GM12878 (cell line): Measurements from ENCODE around the gene C10orf71. TPM values are rescaled to one million over a fixed set of nuclear protein-coding genes. Genes with fewer than 3 reads are reported as not detected.

ENCODE experiments used
- ATAC-seq: fragments of 200-7000 bp; cut with Tn5 transposase; 3 replicates; pipeline ENCODE4 v1.9.1; 2020; ENCODE audit warnings: mild to moderate bottlenecking, moderate library complexity
- BruUV-seq: library from RNA; stranded (reverse); fragments of 400-500 nt; replicated peaks from 2 replicates; lab custom pipeline; 2021; lab: Mats Ljungman, UMichigan
- CTCF ChIA-PET: fragments of 300-600 bp; sonication (Branson Sonifier 250); formaldehyde crosslinking; extraction: SDS; loops from one replicate; lab custom pipeline; 2021; ENCODE audit warnings: inconsistent platforms; lab: Yijun Ruan, JAX
- POLR2A ChIA-PET: fragments of 350-600 bp; formaldehyde crosslinking; extraction: SDS; loops from one replicate; lab custom pipeline; 2021; ENCODE audit warnings: inconsistent platforms; lab: Charles Lee
- RAD21 ChIA-PET: fragments of 300-600 bp; sonication (Branson Sonifier 250); formaldehyde crosslinking; loops from one replicate; lab custom pipeline; 2023; ENCODE audit warnings: antibody characterized with exemption; ENCODE audit not compliant: unreplicated experiment; lab: Charles Lee
- SMC1A ChIA-PET: fragments of 300-600 bp; sonication (Branson Sonifier 250); formaldehyde crosslinking; loops from one replicate; lab custom pipeline; 2023; ENCODE audit not compliant: unreplicated experiment, uncharacterized antibody; lab: Charles Lee
- DNase-seq: peaks from one replicate; pipeline ENCODE4 v3.0.0-alpha.2; 2011; ENCODE audit warnings: low read depth, low spot score
- FAIRE-seq: peaks from 3 replicates; lab custom pipeline; 2011; peaks lifted over from hg19 to GRCh38; lab: Jason Lieb, UNC
- H2AFZ ChIP-seq: 2 replicates; pipeline ENCODE4 v1.6.0; 2011; ENCODE audit warnings: low read depth, low read length, control low read depth; ENCODE audit not compliant: control insufficient read depth
- H3K27ac ChIP-seq: 2 replicates; pipeline ENCODE4 v1.5.1; 2011; ENCODE audit warnings: control low read depth; ENCODE audit not compliant: control insufficient read depth, insufficient read depth
- H3K27me3 ChIP-seq, 2 experiments: replicated peaks in 1 of 2; 2 replicates each; pipeline versions ENCODE4 v1.6.0 to v1.6.1; 2011; ENCODE audit warnings: low read length in 1 of 2; ENCODE audit not compliant: control insufficient read depth in 2 of 2, insufficient read depth in 2 of 2
- H3K36me3 ChIP-seq, 2 experiments: 2 replicates each; pipeline ENCODE4 v1.5.1; 2011; ENCODE audit warnings: low read length in 1 of 2; ENCODE audit not compliant: control insufficient read depth in 2 of 2, insufficient read depth in 2 of 2
- H3K4me1 ChIP-seq: 2 replicates; pipeline ENCODE4 v1.6.1; 2011; ENCODE audit warnings: mild to moderate bottlenecking, low read length, moderate library complexity, mixed read lengths; ENCODE audit not compliant: control insufficient read depth, insufficient read depth
- H3K4me2 ChIP-seq: 2 replicates; pipeline ENCODE4 v1.6.0; 2011; ENCODE audit warnings: control low read depth; ENCODE audit not compliant: control insufficient read depth, insufficient read depth
- H3K4me3 ChIP-seq: fragments of 200-600 bp; sonication (generic); 2 replicates; pipeline ENCODE4 v1.5.1; 2016
- H3K79me2 ChIP-seq: 2 replicates; pipeline ENCODE4 v1.6.0; 2011; ENCODE audit warnings: low read length; ENCODE audit not compliant: control insufficient read depth, insufficient read depth
- H3K9ac ChIP-seq: 2 replicates; pipeline ENCODE4 v1.8.0; 2011; ENCODE audit warnings: low read length, control low read depth, mixed read lengths; ENCODE audit not compliant: control insufficient read depth, insufficient read depth
- H3K9me3 ChIP-seq: replicated peaks from 3 replicates; pipeline ENCODE4 v1.5.1; 2011; ENCODE audit warnings: mild to moderate bottlenecking, low read length; ENCODE audit not compliant: control insufficient read depth, insufficient read depth
- H4K20me1 ChIP-seq: 2 replicates; pipeline ENCODE4 v1.6.0; 2011; ENCODE audit not compliant: control insufficient read depth, insufficient read depth
- BACH1 ChIP-seq: fragments of 450-650 bp; IDR thresholded peaks from 2 replicates; pipeline ENCODE4 v1.6.1; 2017; ENCODE audit warnings: mild to moderate bottlenecking, borderline replicate concordance
- FOS ChIP-seq: IDR thresholded peaks from 3 replicates; pipeline ENCODE4 v1.6.1; 2011; ENCODE audit warnings: borderline replicate concordance; ENCODE audit not compliant: insufficient read length; ENCODE audit errors: extremely low read depth
- GATAD2B ChIP-seq: fragments of 450-650 bp; conservative IDR thresholded peaks from 2 replicates; pipeline ENCODE4 v1.6.1; 2017; ENCODE audit warnings: low read depth, mild to moderate bottlenecking, moderate library complexity
- IKZF2 ChIP-seq, 2 experiments: fragments of 450-650 bp; IDR thresholded peaks; 2 replicates each; pipeline ENCODE4 v1.6.1; 2017; ENCODE audit warnings: mild to moderate bottlenecking in 2 of 2, moderate library complexity in 2 of 2
- NFYA ChIP-seq: IDR thresholded peaks from 2 replicates; pipeline ENCODE4 v1.6.1; 2011; ENCODE audit warnings: low read depth, mild to moderate bottlenecking, low read length, improper control_type of control experiment, borderline replicate concordance
- SRF ChIP-seq, 2 experiments: IDR thresholded peaks; 2 replicates each; pipeline ENCODE4 v1.6.1; 2011; ENCODE audit warnings: low read depth in 2 of 2, low read length in 2 of 2, mild to moderate bottlenecking in 1 of 2, moderate library complexity in 1 of 2
- WGBS: methylation state at CpG from one replicate; pipeline ENCODE4 v1.1.6; 2016; ENCODE audit warnings: low lambda C conversion rate; ENCODE audit not compliant: insufficient replicate concordance, insufficient coverage; ENCODE audit errors: missing lambda C conversion rate; 5-methylcytosine and 5-hydroxymethylcytosine counted together
- in situ Hi-C: fragments of 300-500 bp; cut with MboI; formaldehyde crosslinking; loops from 9 replicates; pipeline ENCODE4 v1.14.3; 2018; ENCODE audit warnings: mixed read lengths
- intact Hi-C: fragments of 100-400 bp; cut with micrococcal nuclease; formaldehyde crosslinking; loops from one replicate; pipeline ENCODE4 v1.14.2; 2022; ENCODE audit not compliant: unreplicated experiment
- polyA plus RNA-seq, 11 experiments: library from polyadenylated mRNA; depleted of rRNA in 4 of 11; unstranded in 6 of 11; stranded (reverse) in 5 of 11; fragments of >200 nt; fragmentation: Nextera tagmentation in 4 of 11; fragmentation: Illumina TruSeq in 1 of 11; extraction: Ambion mirVana in 4 of 11; extraction: Trizol in 1 of 11; gene quantifications; 1 replicate in 1 of 11; 2 replicates in 10 of 11; pipeline versions ENCODE4 v1.2.1 to v1.2.3, GENCODE V29; 2011 to 2016; ENCODE audit warnings: inconsistent platforms in 2 of 11, missing spikeins in 2 of 11, low read depth in 1 of 11
- total RNA-seq, 4 experiments: library from RNA; depleted of rRNA in 3 of 4; stranded (reverse); fragments of >200 nt in 3 of 4; fragmentation: Illumina TruSeq in 1 of 4; extraction: Trizol in 1 of 4; gene quantifications; 2 replicates each; pipeline versions ENCODE4 v1.2.1 to v1.2.3, GENCODE V29; 2013 to 2021
- TF ChIP-seq, protein P1 (sequence below), 3 experiments: IDR thresholded peaks in 2 of 3; conservative IDR thresholded peaks in 1 of 3; 2 replicates each; pipeline ENCODE4 v1.5.1; 2011; ENCODE audit warnings: low read depth in 3 of 3, low read length in 3 of 3, mild to moderate bottlenecking in 3 of 3, control low read depth in 2 of 3, moderate library complexity in 2 of 3, inconsistent platforms in 1 of 3, mixed read lengths in 1 of 3; ENCODE audit not compliant: control insufficient read depth in 2 of 3, insufficient read depth in 1 of 3; ENCODE audit errors: extremely low read depth in 1 of 3

Gene C10orf71
- total and polyA plus RNA-seq, 10 of the 15 experiments (the other 5 are each of a cell fraction or from before 2014, with no cell fraction given) = not detected

DNA sequence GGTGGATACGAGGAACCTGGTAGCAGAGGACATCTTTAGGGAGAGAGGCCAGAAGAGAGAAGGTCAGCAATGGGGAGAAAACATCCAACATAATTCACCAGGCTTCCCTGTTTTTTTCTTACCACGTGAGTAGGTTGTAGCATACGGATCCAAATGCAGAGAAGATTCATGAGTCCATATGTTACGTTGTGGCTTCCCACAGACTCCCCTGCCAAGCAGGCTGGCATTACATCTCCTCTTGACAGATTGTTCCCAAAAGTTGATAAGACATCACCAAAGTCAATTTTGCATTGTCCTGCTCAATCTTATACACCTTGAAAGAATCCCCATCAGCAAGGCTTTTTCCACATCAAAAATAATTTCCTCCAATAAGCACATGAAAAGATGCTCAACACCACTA, 57.2 kb downstream of the C10orf71 start:
- ChIA-PET POLR2A (no interaction called here), SMC1A (no interaction called here), RAD21 (no interaction called here), CTCF (no interaction called here)
- Histone ChIP-seq H3K4me3 (no peak overlapping the region), H3K9me3 (no peaks in the 10 kb centered on the region), H2AFZ (no peak overlapping the region), H3K27ac (no peak overlapping the region), H3K79me2 (no peaks in the 10 kb centered on the region), H3K9ac (no peak overlapping the region), H3K36me3 (no peaks in the 10 kb centered on the region), H3K4me2 (no peak overlapping the region), H3K27me3 (no peaks in the 10 kb centered on the region), H4K20me1 (no peaks in the 10 kb centered on the region), H3K4me1 (no peaks in the 10 kb centered on the region; the same call in 1 of the 2 replicates)
- DNase-seq = no peak
- no peak for ATAC-seq
- WGBS = 22% methylated on average over 4 of the region's 4 CpGs
- intact Hi-C loops = no loop called here
- no peak for FAIRE-seq
- no peak for TF ChIP-seq SRF (IDR thresholded peaks at IDR 0.05; ENCODE audit: low read depth in 2 of 2, low read length in 2 of 2)
- no peak for TF ChIP-seq GATAD2B
- TF ChIP-seq FOS = no peak
- TF ChIP-seq, protein P1, sequence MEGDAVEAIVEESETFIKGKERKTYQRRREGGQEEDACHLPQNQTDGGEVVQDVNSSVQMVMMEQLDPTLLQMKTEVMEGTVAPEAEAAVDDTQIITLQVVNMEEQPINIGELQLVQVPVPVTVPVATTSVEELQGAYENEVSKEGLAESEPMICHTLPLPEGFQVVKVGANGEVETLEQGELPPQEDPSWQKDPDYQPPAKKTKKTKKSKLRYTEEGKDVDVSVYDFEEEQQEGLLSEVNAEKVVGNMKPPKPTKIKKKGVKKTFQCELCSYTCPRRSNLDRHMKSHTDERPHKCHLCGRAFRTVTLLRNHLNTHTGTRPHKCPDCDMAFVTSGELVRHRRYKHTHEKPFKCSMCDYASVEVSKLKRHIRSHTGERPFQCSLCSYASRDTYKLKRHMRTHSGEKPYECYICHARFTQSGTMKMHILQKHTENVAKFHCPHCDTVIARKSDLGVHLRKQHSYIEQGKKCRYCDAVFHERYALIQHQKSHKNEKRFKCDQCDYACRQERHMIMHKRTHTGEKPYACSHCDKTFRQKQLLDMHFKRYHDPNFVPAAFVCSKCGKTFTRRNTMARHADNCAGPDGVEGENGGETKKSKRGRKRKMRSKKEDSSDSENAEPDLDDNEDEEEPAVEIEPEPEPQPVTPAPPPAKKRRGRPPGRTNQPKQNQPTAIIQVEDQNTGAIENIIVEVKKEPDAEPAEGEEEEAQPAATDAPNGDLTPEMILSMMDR (IDR thresholded peaks at IDR 0.05 in 2 of 3, conservative IDR thresholded peaks at IDR 0.05 in 1 of 3; ENCODE audit: control insufficient read depth in 2 of 3, extremely low read depth in 1 of 3, insufficient read depth in 1 of 3, low read depth in 3 of 3, low read length in 3 of 3) = no peak
- no peak for TF ChIP-seq NFYA
- in situ Hi-C loops = no loop called here
- no TSS peak for BruUV-seq

DNA sequence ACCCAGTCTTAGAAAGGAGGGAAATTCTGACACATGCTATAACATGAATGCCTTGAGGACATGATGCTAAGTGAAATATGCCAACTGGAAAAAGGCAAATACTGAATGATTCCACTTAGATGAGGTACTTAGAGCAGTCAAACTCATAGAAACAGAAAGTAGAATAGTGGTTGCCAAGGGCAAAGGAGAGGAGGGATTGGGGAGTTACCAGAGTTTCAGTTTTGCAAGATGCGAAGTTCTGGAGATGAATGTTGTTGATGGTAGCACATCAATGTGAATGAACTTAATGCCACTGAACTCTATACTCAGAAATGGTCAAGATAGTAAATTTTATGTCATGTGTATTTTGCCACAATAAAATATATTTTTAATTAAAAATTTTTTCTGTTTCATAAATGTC, 58.0 kb downstream of the C10orf71 start:
- in situ Hi-C loops (no loop called here), intact Hi-C loops (no loop called here)
- no TSS peak for BruUV-seq
- no peak overlapping the region for H3K4me3 ChIP-seq
- no peaks in the 10 kb centered on the region for H3K27me3 ChIP-seq
- DNase-seq (peak; percentile 27), FAIRE-seq (no peak), ATAC-seq (peak; percentile 85)
- WGBS = 0% methylated on average over 1 of the region's 1 CpG
- no peak overlapping the region for H3K27ac ChIP-seq
- TF ChIP-seq IKZF2 (IDR thresholded peaks at IDR 0.05) (peak; percentile 35 to 45; a peak in 2 of 4 replicates), BACH1 (no peak)
- CTCF ChIA-PET = no interaction called here
- H3K9ac ChIP-seq = no peak overlapping the region
- no peaks in the 10 kb centered on the region for H3K9me3 ChIP-seq
- no peaks in the 10 kb centered on the region for H3K79me2 ChIP-seq
- POLR2A ChIA-PET = no interaction called here
- RAD21 ChIA-PET = no interaction called here
- SMC1A ChIA-PET = no interaction called here
- H3K4me1 ChIP-seq = peaks cover 3% of the 10 kb centered on the region
- H4K20me1 ChIP-seq = no peaks in the 10 kb centered on the region
- no peak overlapping the region for H2AFZ ChIP-seq
- H3K36me3 ChIP-seq = no peaks in the 10 kb centered on the region
- no peak overlapping the region for H3K4me2 ChIP-seq
